ENCODE results near the gene PLA2G4C. TPM values are rescaled to one million over a fixed set of nuclear protein-coding genes. Genes with fewer than 3 reads are reported as not detected.

PLA2G4C gene
- total RNA-seq, 6 donors from 2014 or later, result 7.3 to 39.8 (median 14.2) TPM

DNA sequence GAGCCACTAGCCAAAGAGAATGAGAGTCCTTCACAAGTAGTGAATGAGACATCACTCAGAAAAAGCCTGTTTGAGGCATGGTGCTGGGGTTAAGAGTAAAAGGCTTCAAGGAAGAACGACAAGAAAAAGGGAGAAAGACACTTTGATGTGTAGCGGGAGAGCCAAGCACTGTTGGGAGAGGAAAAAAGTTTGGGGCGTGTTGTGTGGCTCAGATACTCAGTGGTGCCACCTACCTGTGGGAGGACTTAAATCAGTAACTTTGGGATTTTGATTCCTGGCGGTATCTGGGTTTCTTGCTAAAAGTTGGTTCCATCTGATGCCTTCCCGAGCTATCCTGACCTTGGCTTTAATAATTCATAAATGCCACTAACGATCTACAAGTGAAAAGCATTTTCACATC, 103.9 kb downstream of the PLA2G4C start:
- TF ChIP-seq, protein P1, sequence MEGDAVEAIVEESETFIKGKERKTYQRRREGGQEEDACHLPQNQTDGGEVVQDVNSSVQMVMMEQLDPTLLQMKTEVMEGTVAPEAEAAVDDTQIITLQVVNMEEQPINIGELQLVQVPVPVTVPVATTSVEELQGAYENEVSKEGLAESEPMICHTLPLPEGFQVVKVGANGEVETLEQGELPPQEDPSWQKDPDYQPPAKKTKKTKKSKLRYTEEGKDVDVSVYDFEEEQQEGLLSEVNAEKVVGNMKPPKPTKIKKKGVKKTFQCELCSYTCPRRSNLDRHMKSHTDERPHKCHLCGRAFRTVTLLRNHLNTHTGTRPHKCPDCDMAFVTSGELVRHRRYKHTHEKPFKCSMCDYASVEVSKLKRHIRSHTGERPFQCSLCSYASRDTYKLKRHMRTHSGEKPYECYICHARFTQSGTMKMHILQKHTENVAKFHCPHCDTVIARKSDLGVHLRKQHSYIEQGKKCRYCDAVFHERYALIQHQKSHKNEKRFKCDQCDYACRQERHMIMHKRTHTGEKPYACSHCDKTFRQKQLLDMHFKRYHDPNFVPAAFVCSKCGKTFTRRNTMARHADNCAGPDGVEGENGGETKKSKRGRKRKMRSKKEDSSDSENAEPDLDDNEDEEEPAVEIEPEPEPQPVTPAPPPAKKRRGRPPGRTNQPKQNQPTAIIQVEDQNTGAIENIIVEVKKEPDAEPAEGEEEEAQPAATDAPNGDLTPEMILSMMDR (IDR thresholded peaks at IDR 0.05), result no peak
- TF ChIP-seq EP300 (IDR thresholded peaks at IDR 0.05) (no peak), POLR2A (IDR thresholded peaks at IDR 0.05) (no peak), POLR2AphosphoS5 (IDR thresholded peaks at IDR 0.05) (no peak)
- no peak for DNase-seq
- Histone ChIP-seq H3K4me3 (no peak overlapping the region), H3K9me3 (peaks cover 0 to 4% (median 2%) of the 10 kb centered on the region in 4 donors), H3K36me3 (no peaks in the 10 kb centered on the region), H3K27me3 (no peaks in the 10 kb centered on the region), H3K4me1 (no peaks in the 10 kb centered on the region), H3K27ac (no peak overlapping the region)
- ATAC-seq (ENCODE audit: low FRiP score in 2 of 2), result no peak
- WGBS, 2 donors, result 72 to 77% methylated on average over 6 of the region's 6 CpGs

DNA sequence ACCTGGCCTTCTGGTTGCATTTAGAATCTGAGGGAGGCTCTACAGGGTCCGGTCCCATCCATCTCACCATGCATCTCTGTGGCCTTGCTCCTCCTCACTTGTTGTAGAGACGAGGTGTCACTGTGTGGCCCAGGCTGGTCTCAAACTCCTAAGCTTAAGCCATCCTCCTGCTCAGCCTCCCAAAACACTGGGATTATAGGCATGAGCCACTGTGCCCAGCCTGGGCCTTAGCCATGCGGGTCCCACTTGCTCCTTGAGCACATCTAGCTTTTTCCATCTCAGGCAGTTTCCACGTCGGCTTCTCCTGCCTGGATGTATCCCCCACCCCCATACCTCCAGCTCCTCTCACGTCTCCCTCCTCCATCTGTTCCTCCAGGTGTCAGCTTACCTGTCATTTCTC, 106.4 kb downstream of the PLA2G4C start:
- H3K36me3 ChIP-seq, result no peaks in the 10 kb centered on the region
- WGBS, 2 donors, result 76 to 80% methylated on average over 6 of the region's 6 CpGs
- no peak for DNase-seq
- H3K4me1 ChIP-seq, result no peaks in the 10 kb centered on the region
- H3K4me3 ChIP-seq, result no peak overlapping the region
- TF ChIP-seq POLR2AphosphoS5 (IDR thresholded peaks at IDR 0.05) (no peak), POLR2A (IDR thresholded peaks at IDR 0.05) (no peak), EP300 (IDR thresholded peaks at IDR 0.05) (no peak)
- TF ChIP-seq, protein P1 (IDR thresholded peaks at IDR 0.05), result no peak
- ATAC-seq (ENCODE audit: low FRiP score in 2 of 2), result no peak
- peaks cover 0 to 3% (median 0%) of the 10 kb centered on the region in 4 donors for H3K9me3 ChIP-seq
- H3K27ac ChIP-seq, result no peak overlapping the region
- no peaks in the 10 kb centered on the region for H3K27me3 ChIP-seq

- TF ChIP-seq, protein P1 (IDR thresholded peaks at IDR 0.05), result no peak
- TF ChIP-seq POLR2AphosphoS5 (IDR thresholded peaks at IDR 0.05) (no peak), EP300 (IDR thresholded peaks at IDR 0.05) (no peak), POLR2A (IDR thresholded peaks at IDR 0.05) (no peak)
- Histone ChIP-seq H3K27me3 (no peaks in the 10 kb centered on the region), H3K4me1 (no peaks in the 10 kb centered on the region), H3K36me3 (no peaks in the 10 kb centered on the region), H3K27ac (no peak overlapping the region), H3K9me3 (peaks cover 0 to 3% (median 0%) of the 10 kb centered on the region in 4 donors), H3K4me3 (no peak overlapping the region)
- no peak for ATAC-seq (ENCODE audit: low FRiP score in 2 of 2)
- 77 to 79% methylated on average over 6 of the region's 6 CpGs for WGBS, 2 donors
- no peak for DNase-seq
Measured at GRCh38 chr19:48000846-48001245, 109.8 kb downstream of the PLA2G4C start.

GRCh38 chr19:47998800-47999199, 111.8 kb downstream of the PLA2G4C start:
- TF ChIP-seq, protein P1 (IDR thresholded peaks at IDR 0.05), result no peak
- TF ChIP-seq POLR2A (IDR thresholded peaks at IDR 0.05), result no peak
- TF ChIP-seq EP300 (IDR thresholded peaks at IDR 0.05), result no peak
- TF ChIP-seq POLR2AphosphoS5 (IDR thresholded peaks at IDR 0.05), result no peak
- DNase-seq, result no peak
- 82 to 87% methylated on average over 6 of the region's 6 CpGs for WGBS, 2 donors
- no peak overlapping the region for H3K27ac ChIP-seq
- H3K27me3 ChIP-seq, result no peaks in the 10 kb centered on the region
- no peak for ATAC-seq (ENCODE audit: low FRiP score in 2 of 2)
- no peaks in the 10 kb centered on the region for H3K36me3 ChIP-seq
- H3K4me3 ChIP-seq, result no peak overlapping the region
- H3K9me3 ChIP-seq, result peaks cover 0 to 3% (median 0%) of the 10 kb centered on the region in 4 donors
- H3K4me1 ChIP-seq, result no peaks in the 10 kb centered on the region

Other genes starting within 250 kb of the PLA2G4C start
- gene SULT2A1, start 224.5 kb downstream of the PLA2G4C start, total RNA-seq, result under 1 TPM in 2 of 6 donors, not detected in 4; 0.20 to 0.31 TPM
- gene BSPH1, start 118.6 kb downstream of the PLA2G4C start, total RNA-seq, result not detected
- gene ELSPBP1, start 116.2 kb downstream of the PLA2G4C start, total RNA-seq, result not detected
- not detected for gene CABP5, start 66.7 kb downstream of the PLA2G4C start, total RNA-seq
- gene LIG1, start 59.5 kb upstream of the PLA2G4C start, total RNA-seq, result 100 to 1,000 TPM in 1 of 6 donors, 10 to 100 TPM in 5; 11.4 to 113 (median 27.8) TPM
- gene ZSWIM9, start 59.9 kb upstream of the PLA2G4C start, total RNA-seq, result 10 to 100 TPM in 1 of 6 donors, 1 to 10 TPM in 5; 2.9 to 13.2 (median 8.0) TPM
- 100 to 1,000 TPM in 1 of 6 donors, 10 to 100 TPM in 5; 35.1 to 138 (median 77.8) TPM for gene CARD8, start 145.1 kb upstream of the PLA2G4C start, total RNA-seq
- gene ZNF114, start 159.3 kb upstream of the PLA2G4C start, total RNA-seq, result 1 to 10 TPM; 1.0 to 4.5 (median 1.2) TPM
- gene EMP3, start 214.7 kb upstream of the PLA2G4C start, total RNA-seq, result 100 to 1,000 TPM in 2 of 6 donors, 10 to 100 TPM in 4; 38.8 to 173 (median 75.1) TPM

All from upper lobe of left lung (tissue), 6 donors.